KMS-11 (cell line): ENCODE data around the gene YIPF5.

ENCODE experiments used
- H2AFZ ChIP-seq: fragments of 200-600 bp; sonication (generic); 2 replicates; pipeline ENCODE4 v1.6.1; 2016; ENCODE audit warnings: antibody characterized with exemption, mixed run types, low read depth
- H3K27ac ChIP-seq: fragments of 200-600 bp; sonication (generic); 2 replicates; pipeline ENCODE4 v1.6.1; 2016; ENCODE audit warnings: mild to moderate bottlenecking, mixed run types
- H3K27me3 ChIP-seq: fragments of 200-600 bp; sonication (generic); 2 replicates; pipeline ENCODE4 v1.6.1; 2017; ENCODE audit warnings: mild to moderate bottlenecking, low read depth, mixed run types, moderate library complexity; ENCODE audit not compliant: insufficient read depth
- H3K36me3 ChIP-seq: fragments of 200-600 bp; sonication (generic); 2 replicates; pipeline ENCODE4 v1.6.1; 2017; ENCODE audit warnings: mild to moderate bottlenecking, mixed run types; ENCODE audit not compliant: insufficient read depth
- H3K4me1 ChIP-seq: fragments of 200-600 bp; sonication (generic); 2 replicates; pipeline ENCODE4 v1.6.1; 2016; ENCODE audit warnings: mild to moderate bottlenecking, low read depth, mixed run types; ENCODE audit not compliant: poor library complexity, severe bottlenecking
- H3K4me2 ChIP-seq: fragments of 200-600 bp; sonication (generic); 2 replicates; pipeline ENCODE4 v1.7.0; 2016; ENCODE audit warnings: mild to moderate bottlenecking, mixed run types
- H3K4me3 ChIP-seq: fragments of 200-600 bp; sonication (generic); IDR thresholded peaks from 2 replicates; pipeline ENCODE4 v1.6.1; 2017; ENCODE audit warnings: low read depth, low read length, mixed read lengths; ENCODE audit not compliant: insufficient read depth
- H3K79me2 ChIP-seq: fragments of 200-600 bp; sonication (generic); 2 replicates; pipeline ENCODE4 v1.6.1; 2016; ENCODE audit warnings: low read depth, mixed run types; ENCODE audit not compliant: insufficient read depth
- H3K9ac ChIP-seq: fragments of 200-600 bp; sonication (generic); 2 replicates; pipeline ENCODE4 v1.6.1; 2016; ENCODE audit warnings: mild to moderate bottlenecking, mixed run types
- H4K20me1 ChIP-seq: fragments of 200-600 bp; sonication (generic); 2 replicates; pipeline ENCODE4 v1.6.1; 2016; ENCODE audit warnings: mild to moderate bottlenecking, mixed run types; ENCODE audit not compliant: insufficient read depth
- TF ChIP-seq, protein P1 (sequence below): fragments of 200-600 bp; sonication (generic); conservative IDR thresholded peaks from 2 replicates; pipeline ENCODE4 v1.6.1; 2017; ENCODE audit warnings: low read depth, mild to moderate bottlenecking, antibody characterized with exemption, low read length, moderate library complexity, mixed read lengths

Gene YIPF5

DNA sequence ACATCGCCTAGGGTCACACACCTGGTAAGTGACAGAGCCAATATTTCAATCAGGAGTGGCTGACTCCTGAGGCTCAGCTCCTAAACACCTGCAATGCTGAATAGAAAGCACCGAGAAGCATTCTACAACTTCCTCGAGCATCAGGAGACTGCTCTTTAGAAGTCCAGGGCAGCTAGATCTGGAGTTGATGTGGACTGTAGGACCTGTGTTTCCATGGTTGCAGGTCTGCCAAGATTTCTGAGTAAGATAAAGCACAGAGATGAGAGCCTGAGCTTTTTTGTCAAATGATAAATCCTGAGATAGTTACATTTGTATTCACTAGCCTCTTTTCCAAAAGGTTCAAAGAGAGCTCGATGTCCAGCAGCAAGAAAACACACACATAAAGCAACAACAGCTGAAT, 43.8 kb downstream of the YIPF5 start:
- H3K79me2 ChIP-seq = no peaks in the 10 kb centered on the region
- no peaks in the 10 kb centered on the region for H3K4me1 ChIP-seq
- H3K4me3 ChIP-seq = no peak overlapping the region
- no peak overlapping the region for H3K4me2 ChIP-seq
- no peak overlapping the region for H3K27ac ChIP-seq
- no peaks in the 10 kb centered on the region for H4K20me1 ChIP-seq
- TF ChIP-seq, protein P1, sequence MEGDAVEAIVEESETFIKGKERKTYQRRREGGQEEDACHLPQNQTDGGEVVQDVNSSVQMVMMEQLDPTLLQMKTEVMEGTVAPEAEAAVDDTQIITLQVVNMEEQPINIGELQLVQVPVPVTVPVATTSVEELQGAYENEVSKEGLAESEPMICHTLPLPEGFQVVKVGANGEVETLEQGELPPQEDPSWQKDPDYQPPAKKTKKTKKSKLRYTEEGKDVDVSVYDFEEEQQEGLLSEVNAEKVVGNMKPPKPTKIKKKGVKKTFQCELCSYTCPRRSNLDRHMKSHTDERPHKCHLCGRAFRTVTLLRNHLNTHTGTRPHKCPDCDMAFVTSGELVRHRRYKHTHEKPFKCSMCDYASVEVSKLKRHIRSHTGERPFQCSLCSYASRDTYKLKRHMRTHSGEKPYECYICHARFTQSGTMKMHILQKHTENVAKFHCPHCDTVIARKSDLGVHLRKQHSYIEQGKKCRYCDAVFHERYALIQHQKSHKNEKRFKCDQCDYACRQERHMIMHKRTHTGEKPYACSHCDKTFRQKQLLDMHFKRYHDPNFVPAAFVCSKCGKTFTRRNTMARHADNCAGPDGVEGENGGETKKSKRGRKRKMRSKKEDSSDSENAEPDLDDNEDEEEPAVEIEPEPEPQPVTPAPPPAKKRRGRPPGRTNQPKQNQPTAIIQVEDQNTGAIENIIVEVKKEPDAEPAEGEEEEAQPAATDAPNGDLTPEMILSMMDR = no peak
- H3K9ac ChIP-seq = no peak overlapping the region
- no peaks in the 10 kb centered on the region for H3K36me3 ChIP-seq
- H2AFZ ChIP-seq = no peak overlapping the region
- no peaks in the 10 kb centered on the region for H3K27me3 ChIP-seq

DNA sequence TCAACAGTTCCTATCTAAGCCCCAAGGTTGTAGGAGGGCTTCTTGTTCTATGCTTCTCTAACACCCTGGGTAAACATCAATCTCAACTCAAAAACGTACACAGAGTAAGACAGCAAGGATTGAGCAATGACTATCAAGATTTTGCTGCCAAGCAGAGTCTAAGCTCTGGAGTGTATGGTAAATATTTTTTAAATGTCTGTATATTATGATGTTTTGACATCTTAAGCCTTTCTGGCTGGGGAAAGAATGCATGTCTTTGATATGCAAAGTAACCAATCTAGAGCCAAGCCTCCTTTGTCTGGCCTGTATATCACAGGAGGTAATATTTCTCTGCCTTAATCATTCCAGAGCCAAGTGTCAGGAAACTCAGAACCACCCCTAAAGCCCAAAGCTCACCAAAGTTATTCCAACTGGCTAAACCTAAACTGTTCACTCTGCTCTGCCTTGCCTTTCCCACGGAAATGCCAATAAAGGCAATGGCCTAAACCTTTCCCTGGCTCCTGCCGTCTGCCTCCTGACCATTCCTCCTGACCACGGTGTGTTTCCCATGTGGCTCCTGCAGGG, 45.2 kb downstream of the YIPF5 start:
- H3K4me1 ChIP-seq = no peaks in the 10 kb centered on the region
- no peak overlapping the region for H2AFZ ChIP-seq
- no peak overlapping the region for H3K4me3 ChIP-seq
- no peak overlapping the region for H3K4me2 ChIP-seq
- no peak overlapping the region for H3K9ac ChIP-seq
- H3K36me3 ChIP-seq = no peaks in the 10 kb centered on the region
- no peaks in the 10 kb centered on the region for H4K20me1 ChIP-seq
- H3K79me2 ChIP-seq = no peaks in the 10 kb centered on the region
- H3K27me3 ChIP-seq = no peaks in the 10 kb centered on the region
- TF ChIP-seq, protein P1 = no peak
- H3K27ac ChIP-seq = no peak overlapping the region

DNA sequence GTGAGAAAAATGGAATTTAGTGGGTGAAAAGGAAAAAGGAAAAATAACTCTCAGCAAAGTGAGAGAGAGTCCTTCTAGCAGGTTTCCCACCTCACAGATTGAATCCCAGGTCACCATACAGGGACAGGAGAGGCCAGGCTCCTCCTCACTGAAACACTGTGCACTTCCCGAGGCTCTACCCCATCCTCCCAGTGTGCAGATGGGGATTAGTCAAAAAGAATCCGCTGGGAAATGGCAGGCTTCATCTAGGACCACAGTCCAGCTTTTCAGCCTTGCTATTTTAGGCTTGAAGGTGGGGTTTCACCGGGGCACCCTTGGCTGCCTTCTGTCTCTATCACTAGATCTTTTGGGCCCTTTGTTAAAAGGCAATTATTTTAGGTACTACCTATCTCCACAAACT, 47.8 kb downstream of the YIPF5 start:
- H4K20me1 ChIP-seq = no peaks in the 10 kb centered on the region
- H3K4me2 ChIP-seq = no peak overlapping the region
- H3K27me3 ChIP-seq = no peaks in the 10 kb centered on the region
- H3K4me3 ChIP-seq = no peak overlapping the region
- no peak overlapping the region for H3K27ac ChIP-seq
- TF ChIP-seq, protein P1 = no peak
- no peak overlapping the region for H3K9ac ChIP-seq
- no peak overlapping the region for H2AFZ ChIP-seq
- H3K79me2 ChIP-seq = no peaks in the 10 kb centered on the region
- H3K36me3 ChIP-seq = no peaks in the 10 kb centered on the region
- H3K4me1 ChIP-seq = no peaks in the 10 kb centered on the region

DNA sequence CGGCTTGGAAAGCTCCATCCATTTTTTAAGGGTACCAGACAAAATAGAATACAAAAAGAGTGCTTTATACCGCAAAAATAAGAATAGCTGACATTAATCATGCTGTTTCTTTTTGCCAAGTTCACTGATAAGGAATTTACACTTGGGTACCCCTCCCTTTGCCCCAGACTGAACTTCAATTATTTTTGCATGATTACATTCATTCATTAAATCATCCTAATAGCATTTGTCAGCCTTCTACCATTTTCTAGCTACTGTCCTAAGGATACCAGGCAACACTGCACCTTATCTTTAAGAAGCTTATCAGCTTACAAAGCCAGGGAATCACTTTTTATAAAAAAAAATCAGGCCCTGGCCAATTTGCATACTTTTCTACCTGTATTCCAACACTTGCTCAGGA, 48.4 kb downstream of the YIPF5 start:
- Histone ChIP-seq H3K9ac (no peak overlapping the region), H3K4me1 (no peaks in the 10 kb centered on the region), H3K4me3 (no peak overlapping the region), H3K36me3 (no peaks in the 10 kb centered on the region), H4K20me1 (no peaks in the 10 kb centered on the region), H3K27me3 (no peaks in the 10 kb centered on the region), H3K79me2 (no peaks in the 10 kb centered on the region), H2AFZ (no peak overlapping the region), H3K27ac (no peak overlapping the region), H3K4me2 (no peak overlapping the region)
- TF ChIP-seq, protein P1 = no peak
